Stimulated activated CD4-positive, alpha-beta T cell treated with anti-CD3 and anti-CD28 coated beads, Interleukin-1b, Interleukin-23, amount 100 ng/mL, for 4 hours (primary cell): Measurements from ENCODE around the gene NCKAP5.

ENCODE experiments used
- DNase-seq, 2 donors: peaks; one replicate each; pipeline ENCODE4 v3.0.0-alpha.2; 2020; ENCODE audit warnings: low read depth in 2 of 2

Gene NCKAP5

DNA sequence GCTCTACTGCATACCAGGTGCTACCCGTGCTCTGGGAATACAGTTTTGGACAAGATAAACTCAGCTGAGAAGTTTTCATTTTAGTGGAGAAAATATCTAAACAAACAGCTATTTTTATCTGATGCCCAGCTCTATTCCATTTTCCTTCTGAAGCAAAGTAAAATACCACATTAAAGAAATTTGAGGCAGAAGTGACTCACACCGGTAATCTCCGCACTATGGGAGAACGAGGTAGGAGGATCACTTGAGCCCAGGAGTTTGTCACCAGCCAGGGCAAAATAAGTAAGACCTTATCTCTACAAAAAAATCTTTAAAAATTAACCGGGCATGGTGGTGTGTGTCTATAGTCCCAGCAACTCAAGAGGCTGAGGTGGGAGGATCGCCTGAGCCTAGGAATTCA, 482.1 kb downstream of the NCKAP5 start:
- DNase-seq, result no peak

DNA sequence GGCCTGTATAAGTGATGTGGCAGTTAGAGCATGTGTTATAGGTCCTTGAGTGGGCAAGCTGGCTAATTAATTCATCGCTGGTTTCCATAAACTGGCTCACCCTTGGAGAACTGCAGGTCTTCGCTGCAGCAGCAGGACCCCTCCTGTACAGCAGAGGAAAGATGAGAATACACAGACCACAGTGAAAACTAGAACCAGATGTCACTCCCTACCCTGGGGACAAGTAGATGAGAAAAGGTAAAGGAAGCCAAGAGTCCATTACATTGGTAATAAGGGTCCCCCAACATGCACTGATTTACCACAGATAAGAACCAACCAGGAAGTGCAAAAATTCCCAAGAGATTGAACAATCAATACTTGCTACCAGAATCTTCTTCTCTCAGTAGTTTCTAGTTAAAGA, 482.6 kb downstream of the NCKAP5 start:
- no peak for DNase-seq

DNA sequence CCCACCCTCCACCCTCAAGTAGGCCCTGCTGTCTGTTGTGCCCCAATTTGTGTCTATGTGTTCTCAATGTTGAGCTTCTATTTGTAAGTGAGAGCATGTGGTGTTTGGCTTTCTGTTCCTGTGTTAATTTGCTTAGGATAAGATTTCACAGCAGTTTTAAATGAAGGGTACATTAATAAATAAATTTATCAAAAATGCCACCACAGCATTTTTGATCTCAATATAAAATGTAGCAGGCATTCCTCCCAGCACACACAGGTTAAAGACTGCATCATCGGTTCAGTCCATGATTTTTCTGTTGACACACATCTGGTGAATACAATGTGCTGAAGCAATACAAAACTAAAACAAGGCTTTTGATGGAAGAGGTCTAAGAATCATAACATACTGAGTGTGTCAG, 486.2 kb downstream of the NCKAP5 start:
- DNase-seq, result no peak

DNA sequence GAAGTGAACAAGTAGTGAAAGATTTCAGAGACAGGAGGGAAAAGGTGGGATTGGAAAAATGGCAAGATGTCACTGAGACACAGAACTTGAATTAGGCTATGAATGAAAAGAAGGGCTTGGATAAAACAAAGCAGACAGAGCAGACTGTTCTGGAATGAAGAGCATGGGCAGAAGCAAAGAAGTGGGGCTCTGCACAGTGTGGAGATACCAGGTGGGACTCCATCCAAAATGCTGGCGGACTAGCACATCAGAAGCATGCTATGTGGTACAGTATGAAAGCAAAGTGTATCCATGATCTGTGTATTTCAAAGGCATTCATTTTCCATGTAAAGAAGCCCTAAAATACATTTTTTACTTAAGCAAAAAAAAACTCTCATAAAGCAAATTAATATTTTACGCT, 487.4 kb downstream of the NCKAP5 start:
- no peak for DNase-seq

DNA sequence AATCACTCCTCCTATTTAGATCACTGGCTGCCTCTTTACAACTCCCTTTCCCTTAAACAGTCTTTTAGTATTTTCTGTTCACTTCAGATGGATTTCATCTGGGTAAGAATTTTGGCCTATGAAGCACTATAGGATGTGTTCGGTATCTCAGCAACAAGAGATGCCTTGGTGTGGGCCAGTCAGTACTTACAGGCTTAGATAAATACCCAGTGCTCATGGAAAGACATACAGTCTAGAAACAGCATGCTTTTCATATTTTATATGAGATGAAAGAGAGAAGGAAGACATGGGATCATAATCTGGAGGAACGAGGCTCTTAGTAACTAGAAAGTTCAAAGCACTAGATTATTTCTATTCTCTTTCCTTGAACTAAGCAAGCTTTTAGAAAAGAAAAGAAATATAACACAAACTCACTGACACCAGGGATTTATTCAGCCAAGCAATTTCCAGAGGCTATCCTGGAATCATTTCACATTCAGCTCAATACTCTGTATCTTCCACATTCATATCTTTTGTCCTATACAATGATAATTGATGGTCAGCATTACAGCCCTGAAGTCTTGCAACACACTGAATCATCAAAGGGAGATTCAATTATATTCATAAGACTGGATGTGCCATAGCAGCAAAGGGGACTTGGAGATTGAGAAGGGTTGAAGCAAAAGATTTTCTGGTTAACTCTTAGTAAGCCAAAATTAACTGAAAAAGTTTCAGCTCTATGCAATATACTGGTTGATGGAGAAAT, 489.4 kb downstream of the NCKAP5 start:
- DNase-seq, result no peak

DNA sequence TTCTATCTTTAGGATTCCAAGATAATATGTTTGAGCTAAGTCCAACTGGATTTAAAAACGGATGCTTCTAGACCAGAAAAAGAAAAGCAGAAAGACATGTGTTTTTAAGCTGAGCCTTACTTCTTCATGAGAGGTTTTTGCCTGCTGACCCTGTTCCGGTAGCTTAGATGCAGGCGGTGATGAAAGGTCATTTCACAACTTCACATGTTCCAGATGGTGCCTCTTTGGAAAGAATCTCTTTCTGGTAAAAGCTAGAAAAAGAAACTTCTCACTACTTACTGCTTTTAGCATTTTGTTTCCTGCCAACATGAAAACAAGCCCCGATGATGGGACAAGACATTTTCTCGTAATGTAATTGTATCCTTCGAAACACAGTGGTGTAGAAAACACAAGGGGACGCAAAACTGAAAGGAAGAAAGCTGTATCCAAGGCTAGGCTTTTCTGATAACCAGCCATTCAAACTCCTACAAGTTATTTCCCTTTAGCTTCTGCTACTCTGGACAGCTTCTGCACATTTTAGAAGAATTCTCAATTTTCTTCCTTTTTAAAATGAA, 490.9 kb downstream of the NCKAP5 start:
- no peak for DNase-seq

DNA sequence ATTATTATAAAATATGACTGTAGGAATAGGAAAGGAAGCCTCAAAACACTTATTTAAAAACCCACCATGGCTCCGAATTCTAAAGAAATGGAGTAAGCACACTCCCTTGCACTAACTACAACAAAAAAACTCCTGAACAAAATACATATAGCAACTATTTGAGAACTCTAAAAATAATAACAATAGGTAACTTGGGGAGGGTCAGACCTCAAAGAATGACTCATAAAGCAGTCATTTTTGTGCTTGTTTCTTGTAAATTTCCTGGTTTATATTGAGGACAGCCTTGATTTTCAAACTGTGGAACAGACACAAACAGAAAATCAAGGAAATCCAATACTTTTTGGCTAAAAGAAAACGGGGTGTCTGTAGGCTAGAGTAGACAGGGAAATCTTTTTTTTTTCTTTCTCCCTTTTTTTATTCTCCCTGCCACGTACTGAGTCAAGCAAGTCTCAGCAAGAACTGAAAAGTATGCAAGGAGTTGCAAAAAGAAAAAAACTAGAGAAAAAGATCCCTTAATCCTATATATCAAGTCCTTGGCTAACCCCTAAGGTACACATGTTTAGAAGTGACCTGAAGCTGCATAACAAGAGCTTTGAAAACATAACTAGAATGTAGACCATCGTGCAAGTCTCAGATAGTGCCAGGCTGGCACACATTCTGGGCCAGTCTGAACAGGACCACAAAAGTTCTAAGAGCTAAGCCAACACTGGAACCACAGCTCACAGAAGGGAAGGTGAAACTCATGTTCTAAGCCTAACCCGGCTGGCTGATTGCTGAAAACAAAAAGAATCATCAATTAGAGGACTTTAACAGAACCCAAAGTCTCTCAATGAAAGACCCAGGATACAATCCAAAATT, 495.2 kb downstream of the NCKAP5 start:
- no peak for DNase-seq

DNA sequence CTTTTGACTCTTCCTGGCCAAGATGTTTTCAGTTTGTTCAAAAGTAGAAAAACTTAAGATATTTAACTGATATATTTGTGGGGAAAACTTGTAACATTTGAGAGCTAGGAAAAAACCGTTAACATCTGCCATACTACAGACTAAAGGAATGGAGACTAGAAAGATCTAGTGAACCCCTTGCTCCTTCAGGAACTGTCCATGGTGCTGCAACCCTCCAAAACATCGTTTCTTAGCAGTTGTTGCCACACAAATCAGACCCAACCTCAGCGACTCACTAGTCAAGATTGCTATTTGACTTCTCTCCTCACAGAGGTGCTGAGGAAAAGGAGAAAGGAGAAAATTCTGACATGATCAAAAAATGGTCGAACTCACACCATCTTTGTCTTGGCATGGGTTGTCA, 504.5 kb downstream of the NCKAP5 start:
- no peak for DNase-seq

DNA sequence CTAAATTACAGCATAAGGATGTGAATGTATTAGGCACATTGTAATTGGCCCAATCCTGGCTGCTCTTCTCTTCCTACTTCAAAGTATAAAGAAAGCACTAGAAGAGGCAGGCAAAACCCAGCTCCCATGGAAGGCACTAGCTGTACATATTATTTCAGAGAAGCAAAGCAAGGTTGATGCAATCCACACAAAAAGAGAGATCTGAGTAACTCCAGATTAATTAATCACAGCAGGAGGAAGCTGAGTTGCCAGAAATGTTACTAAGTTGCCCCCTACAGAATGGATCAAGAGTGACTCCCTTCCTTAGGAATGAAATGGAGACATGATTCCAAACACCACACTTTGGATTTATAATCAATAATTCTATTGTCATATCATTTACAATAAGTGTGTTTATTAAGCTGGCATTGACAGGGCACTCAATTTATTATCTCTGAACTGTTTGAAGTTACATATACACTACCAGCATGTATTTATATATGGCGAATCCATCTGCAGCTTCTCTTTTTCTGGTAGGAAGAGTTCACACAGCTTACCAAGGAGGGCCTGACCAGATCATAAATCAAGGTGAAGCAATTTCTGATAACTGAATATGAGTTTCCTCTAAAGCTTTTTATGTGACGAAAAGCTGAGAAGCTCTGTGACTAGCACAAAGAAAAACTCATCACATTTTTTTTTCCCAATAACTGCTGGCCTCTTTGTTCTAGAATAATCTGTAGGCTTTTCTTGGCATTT, 505.2 kb downstream of the NCKAP5 start:
- DNase-seq, result no peak

DNA sequence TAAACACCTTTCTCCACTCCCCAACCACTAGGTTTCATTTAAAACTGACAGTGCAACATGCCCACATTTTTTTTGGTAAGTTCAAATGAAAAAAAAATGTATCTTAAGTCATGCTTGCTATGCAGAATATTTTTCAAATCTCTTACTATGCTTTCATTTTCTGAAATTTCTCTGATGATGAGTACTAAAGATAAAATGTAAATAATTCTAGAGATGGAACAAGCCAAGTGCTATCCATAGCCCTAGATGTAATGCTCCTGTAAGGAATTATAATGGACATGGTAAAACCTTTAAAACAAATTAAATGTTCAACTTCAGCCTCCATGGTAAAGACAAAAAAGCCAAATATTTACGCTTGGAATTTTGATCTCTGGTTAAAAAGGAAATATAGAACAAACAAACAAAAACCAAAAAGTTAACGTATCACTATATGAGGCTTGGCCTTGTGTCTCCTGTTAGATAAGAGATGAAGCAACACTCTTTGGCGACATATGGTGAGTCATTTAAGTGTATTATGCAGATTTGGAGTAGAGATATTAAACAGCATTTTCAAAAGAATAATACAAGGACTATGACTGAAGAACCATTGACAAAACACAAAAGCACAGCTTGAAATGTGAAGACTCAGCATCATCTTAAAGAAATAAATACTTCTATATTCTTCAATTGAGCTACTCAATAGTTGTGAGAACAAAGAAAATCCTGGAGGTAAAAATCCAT, 506.2 kb downstream of the NCKAP5 start:
- no peak for DNase-seq

DNA sequence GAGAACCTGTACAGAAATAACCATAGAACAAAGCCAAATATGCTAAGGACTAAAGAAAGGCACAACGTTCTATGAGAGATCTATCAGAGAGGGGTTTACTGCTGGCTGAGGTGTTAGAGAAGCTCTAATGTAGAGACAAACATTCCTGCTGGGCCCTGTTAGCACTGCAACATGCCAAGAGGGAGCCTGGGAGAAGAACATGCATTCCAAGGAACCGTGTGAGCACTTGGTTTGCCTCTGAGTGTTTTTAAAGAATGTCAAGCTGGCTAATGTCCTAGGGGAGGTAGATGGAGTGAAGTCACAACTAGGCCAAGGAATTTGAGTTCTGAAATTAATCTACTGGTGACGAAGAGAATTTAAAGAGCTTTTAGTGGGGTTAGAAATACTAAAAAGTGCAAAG, 514.0 kb downstream of the NCKAP5 start:
- DNase-seq, result no peak

DNA sequence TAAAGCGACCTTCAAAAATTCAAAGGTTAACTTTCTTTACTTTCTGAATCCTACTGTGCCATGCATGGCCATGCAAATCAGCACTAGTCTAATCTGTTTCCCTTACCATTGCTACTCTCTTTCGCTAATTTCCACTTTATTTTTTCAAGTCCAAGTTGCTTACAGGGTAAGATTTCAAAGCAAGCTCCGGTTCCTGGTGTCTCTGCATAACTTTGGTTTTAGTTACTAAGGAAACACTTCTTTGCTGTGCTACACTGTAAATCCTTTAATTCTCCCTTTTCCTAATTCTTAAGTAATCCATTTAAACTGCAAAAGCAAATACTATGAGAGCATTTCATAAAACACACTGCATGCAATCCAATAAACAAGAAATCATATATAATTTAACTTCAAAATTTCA, 514.7 kb downstream of the NCKAP5 start:
- no peak for DNase-seq

DNA sequence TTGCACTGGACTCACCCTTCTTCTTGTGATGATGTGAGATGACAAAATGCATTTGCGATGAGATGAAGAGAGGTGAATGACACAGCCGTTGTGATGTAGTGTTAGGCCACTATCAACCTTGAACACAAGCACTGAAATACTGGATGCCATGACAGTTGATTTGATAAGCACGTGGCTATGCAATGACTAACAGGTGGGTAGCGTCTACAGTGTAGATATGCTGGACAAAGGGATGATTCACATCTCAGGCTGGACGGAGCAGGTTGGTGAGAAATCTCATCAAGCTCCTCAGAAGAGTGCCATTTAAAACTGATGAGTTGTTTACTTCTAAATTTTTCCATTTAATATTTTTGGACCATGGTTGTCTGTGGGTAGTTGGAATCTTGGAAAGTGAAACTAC, 522.5 kb downstream of the NCKAP5 start:
- no peak for DNase-seq

DNA sequence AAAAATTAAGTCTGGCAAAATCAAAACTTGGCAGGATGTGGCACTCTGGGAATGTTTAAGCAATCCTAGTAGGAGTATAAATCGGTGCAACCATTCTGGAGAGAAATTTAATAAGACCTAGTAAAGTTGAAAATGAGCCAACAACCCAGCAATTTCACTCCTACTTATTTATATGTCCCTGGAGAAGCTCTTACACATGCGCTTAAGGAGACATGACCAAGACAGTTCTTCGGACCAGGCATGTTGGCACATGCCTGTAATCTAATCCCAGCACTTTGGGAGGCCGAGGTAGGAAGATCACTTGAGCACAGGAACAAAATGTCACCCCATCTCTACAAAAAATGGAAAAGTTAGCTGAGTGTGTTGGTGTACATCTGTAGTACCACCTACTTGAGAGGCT, 523.7 kb downstream of the NCKAP5 start:
- DNase-seq, result no peak

DNA sequence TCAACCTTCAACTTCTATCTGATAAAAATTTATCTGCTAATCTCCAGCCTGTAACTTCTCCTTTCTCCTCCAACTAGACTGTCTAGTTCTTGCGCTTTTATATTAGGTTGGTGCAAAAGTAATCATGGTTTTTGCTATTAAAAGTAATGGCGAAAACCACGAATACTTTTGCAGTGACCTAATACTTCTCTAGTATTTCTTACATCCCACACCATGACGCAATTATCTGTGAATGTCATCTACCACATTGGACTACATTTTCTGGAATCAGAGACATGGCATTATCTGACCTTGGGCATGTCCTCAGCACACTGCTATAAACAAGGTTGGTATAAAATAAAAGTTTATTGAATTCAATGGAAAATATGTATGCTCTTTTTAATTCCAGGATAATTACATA, 528.1 kb downstream of the NCKAP5 start:
- no peak for DNase-seq

DNA sequence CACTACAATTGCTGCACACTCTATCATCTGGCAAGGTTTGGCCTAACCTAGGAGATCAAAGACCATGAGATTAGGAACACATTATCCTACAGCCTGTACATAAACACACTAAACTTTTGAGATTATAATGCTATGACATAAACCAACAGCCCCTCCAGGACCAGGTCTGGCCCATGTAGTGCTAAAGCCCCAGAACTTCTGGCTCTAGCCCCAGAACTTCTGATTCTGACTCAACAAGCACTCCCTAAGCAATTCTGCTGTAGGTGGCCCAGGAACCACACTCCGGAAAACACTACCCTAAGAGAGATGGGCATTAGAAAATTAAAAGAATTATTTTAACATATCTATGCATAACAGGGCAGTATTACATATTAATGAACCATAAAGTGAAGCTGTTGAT, 528.7 kb downstream of the NCKAP5 start:
- no peak for DNase-seq

DNA sequence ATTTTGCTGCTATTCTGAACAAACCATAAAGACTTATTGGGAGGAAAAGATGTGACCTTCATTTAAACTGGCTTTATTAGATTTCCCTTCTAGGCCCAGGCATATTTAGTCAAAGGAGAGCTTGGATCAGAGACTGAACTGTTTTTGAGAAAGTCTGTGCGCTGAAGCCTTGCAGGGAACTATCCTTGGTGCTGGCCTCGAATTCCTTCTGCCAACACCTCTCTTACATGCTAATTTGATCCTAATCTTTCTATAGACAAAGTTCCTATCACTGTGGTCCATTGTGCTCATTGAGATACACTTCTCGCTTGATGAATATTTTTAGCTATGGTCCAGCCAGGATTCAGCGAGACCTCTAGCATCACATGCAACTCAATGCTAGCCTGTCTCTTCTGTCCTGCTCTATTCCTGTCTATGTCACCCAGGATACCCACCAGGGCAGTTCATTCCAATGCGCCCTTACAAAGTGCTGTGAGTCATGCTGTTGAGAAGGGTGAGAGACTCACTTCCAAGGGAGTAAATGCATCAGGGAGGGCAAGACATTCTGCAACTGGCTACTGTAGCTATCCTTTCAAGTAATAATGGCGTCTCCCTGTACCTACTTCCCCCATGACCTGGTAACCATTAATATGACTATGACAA, 541.6 kb downstream of the NCKAP5 start:
- DNase-seq, result no peak

DNA sequence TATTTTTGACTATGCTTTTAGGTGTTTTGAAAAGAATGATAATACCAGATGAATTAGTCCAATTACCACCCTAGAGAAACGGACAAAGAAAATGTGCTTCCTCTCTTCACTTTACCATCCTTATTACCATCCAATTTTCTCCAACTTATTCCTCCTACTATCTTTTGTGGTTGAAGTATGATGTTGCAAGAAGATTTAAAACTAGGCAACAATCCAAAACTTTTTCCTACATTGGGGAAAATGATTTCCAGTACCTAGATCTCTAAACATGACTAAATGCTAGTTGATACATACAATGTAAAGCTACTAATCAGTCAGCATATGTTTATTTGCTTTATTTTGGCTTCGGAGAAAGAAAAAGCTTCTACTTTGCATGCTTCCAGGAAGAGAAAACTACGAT, 543.3 kb downstream of the NCKAP5 start:
- DNase-seq, result no peak

DNA sequence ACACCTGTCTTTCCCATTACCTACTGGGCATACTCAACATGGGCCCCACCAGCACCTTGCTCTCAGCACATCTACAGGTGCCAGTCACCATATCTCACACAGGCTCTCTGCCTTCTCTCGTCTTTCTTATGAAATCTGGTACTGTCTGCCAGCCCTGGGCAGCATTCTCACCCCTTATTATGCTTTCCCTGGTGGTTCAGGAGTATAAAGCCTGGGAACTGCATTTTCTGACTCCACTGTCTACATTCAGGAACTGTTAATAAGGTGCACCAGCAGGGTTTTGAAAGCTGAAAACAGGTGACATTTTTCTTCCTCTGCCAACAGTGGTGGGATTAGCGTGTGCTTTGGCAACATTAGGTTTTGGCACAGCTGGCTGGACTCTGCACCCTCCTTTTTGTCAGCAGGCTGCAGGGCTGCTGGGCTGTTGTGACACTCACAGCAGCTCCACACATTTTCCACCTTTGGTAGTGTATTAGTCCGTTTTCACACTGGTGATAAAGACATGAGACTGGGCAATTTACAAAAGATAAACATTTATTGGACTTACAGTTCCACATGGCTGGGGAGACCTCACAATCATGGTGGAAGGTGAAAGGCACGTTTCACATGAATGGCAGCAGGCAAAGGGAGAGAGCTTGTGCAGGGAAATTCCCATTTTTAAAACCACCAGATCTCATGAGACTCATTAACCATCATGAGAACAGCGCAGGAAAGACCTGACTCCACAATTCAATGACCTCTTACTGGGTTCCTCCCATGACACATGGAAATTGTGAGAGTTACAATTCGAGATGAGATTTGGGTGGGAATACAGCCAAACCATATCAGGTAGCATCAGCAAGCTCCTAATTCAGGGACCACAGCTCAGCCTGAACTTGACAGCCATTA, 555.2 kb downstream of the NCKAP5 start:
- no peak for DNase-seq

DNA sequence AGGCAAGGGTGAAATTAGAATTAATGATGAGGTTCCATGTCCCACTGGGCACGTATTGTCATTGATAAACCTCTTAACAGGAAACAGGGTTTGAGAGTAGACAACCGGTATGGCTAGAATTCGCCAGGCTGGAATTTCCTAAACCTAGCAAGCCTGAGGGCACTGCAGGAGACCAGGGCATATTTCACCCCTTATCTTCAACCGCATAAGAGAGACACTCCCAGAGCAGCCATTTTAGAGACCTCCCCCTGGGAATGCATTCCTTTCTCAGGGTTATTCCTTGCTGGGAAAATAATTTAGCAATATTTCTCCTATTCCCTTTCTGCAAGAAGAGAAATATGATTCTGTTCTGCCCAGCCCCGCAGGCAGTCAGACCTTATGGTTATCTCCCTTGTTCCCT, 563.6 kb downstream of the NCKAP5 start:
- no peak for DNase-seq
